ENCODE data around the gene MTX1. TPM values are rescaled to one million over a fixed set of nuclear protein-coding genes. Genes with fewer than 3 reads are reported as not detected.

MTX1 gene
- total RNA-seq, 1 donor from 2014 or later, result 64.0 TPM

- Mint-ChIP-seq H3K36me3 (ENCODE audit: low read depth) (peaks cover 48% of the 10 kb centered on the region), H3K27me3 (ENCODE audit: low read depth) (no peaks in the 10 kb centered on the region), H3K9me3 (no peaks in the 10 kb centered on the region), H3K27ac (peak overlapping the region; percentile 62), H3K4me1 (ENCODE audit: low read depth) (peaks cover 27% of the 10 kb centered on the region), H3K4me3 (ENCODE audit: low read depth) (peak overlapping the region; percentile 76)
- intact Hi-C loops (cut with micrococcal nuclease), result no loop called here
- DNase-seq (ENCODE audit: low spot score), result no peak
Measured at GRCh38 chr1:155256058-155256852, 47.8 kb downstream of the MTX1 start.

DNA sequence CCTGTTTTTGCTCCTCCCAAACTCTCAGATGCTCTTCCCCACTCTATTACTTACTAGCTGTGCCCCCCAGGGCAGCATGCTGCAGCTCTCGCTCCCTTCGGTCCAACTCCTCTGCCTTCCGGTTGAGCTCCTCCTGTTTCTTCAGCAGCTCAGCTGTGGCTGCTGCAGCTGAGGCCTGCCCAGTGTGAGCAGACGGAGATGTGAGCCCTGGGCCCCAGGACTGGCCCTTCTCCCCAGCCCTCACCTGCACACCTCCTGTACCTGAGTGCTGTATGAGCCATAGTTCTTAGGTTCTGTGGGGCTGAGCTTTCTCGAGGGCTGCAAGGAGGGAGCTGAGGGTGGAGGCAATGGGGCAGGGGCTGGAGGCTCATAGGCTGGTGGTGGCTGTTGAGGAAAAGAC, 51.8 kb downstream of the MTX1 start:
- intact Hi-C loops (cut with micrococcal nuclease), result loop anchor here (5.0 kb wide), 2 partner anchors 47 to 1242 kb away; partner anchors contain the start of genes FDPS and MEF2D
- Mint-ChIP-seq H3K27ac (no peak overlapping the region), H3K9me3 (no peaks in the 10 kb centered on the region), H3K27me3 (ENCODE audit: low read depth) (no peaks in the 10 kb centered on the region), H3K36me3 (ENCODE audit: low read depth) (peaks cover 88% of the 10 kb centered on the region), H3K4me1 (ENCODE audit: low read depth) (peaks cover 25% of the 10 kb centered on the region), H3K4me3 (ENCODE audit: low read depth) (no peak overlapping the region)
- DNase-seq (ENCODE audit: low spot score), result no peak

DNA sequence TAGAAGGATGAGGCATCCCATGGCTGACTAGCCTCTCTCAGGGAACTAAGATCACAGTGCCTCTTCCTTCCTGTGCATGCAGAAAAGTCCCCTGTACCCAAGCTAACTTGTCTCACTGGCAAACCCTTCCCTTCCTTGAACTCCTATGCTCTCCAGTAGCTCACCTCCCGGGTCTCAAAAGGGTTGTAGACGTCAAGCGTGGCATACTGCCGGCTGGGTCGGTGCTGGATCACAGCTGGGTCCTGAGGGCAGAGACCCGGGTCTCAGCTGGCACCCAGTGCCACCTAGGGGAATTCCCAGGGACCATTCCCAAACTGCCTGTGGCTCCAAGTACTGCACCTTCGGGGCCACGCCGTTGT, 53.0 kb downstream of the MTX1 start:
- no peaks in the 10 kb centered on the region for H3K27me3 Mint-ChIP-seq (ENCODE audit: low read depth)
- H3K27ac Mint-ChIP-seq, result peak overlapping the region; percentile 90
- no peak for DNase-seq (ENCODE audit: low spot score)
- H3K4me1 Mint-ChIP-seq (ENCODE audit: low read depth), result peaks cover 21% of the 10 kb centered on the region
- no peaks in the 10 kb centered on the region for H3K9me3 Mint-ChIP-seq
- H3K36me3 Mint-ChIP-seq (ENCODE audit: low read depth), result peaks cover 87% of the 10 kb centered on the region
- intact Hi-C loops (cut with micrococcal nuclease), result loop anchor here (5.0 kb wide), 2 partner anchors 46 to 1241 kb away; partner anchors contain the start of genes FDPS and MEF2D
- peak overlapping the region; percentile 98 for H3K4me3 Mint-ChIP-seq (ENCODE audit: low read depth)

DNA sequence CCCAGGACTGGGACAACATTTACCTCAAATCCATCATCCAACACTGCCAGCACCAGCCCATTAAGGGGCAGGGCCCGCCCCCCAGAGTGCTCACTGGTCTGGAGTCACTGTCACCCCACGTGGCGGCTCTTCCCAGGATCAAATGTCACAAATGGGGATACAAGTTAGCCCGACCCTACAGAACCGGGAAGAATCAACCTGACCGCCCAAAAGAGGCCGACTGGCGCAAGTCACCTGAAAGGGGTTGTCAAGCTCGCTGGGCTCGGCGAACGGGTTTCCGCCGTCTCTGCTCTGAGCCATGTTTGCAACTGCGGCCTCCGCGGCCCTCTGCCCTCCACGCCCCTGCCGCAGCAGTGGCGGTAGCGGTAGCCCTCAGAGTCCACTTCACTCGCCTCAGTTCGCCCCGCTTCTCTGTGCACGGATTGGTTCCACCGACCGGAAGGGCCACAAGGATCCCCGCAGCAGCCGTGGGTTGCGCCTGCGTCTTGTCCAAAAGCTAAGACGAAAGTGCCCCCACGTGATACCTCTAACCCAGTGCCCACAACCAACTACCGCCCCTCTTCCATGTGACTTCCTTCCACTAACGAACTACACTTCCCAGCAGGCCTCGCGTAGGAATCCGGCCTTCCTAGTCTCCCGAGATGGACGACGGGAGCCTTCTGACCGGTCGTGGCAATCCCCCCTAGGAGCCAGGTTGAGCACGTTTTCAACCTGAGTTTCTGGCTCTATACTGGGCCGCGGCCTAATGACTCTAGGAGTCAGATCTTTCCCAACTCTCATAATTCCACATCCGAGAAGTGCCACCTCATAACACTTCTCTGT, 53.6 kb downstream of the MTX1 start, which contains the start of gene SCAMP3:
SCAMP3 (minus strand) TSS at position 509 of the 822 bp plus-strand sequence; CDS start at position 300, 209 bp downstream.
- Mint-ChIP-seq H3K27me3 (ENCODE audit: low read depth) (no peaks in the 10 kb centered on the region), H3K36me3 (ENCODE audit: low read depth) (peaks cover 87% of the 10 kb centered on the region), H3K27ac (peak within 1 kb of the TSS; percentile 90), H3K4me3 (ENCODE audit: low read depth) (peak within 1 kb of the TSS; percentile 98), H3K9me3 (no peaks in the 10 kb centered on the region), H3K4me1 (ENCODE audit: low read depth) (peaks cover 21% of the 10 kb centered on the region)
- DNase-seq (ENCODE audit: low spot score), result peak; percentile 85
- intact Hi-C loops (cut with micrococcal nuclease), result loop anchor here (1.0 to 5.0 kb wide), 3 partner anchors 11 to 1240 kb away; partner anchors contain the start of genes CLK2, FDPS and MEF2D

DNA sequence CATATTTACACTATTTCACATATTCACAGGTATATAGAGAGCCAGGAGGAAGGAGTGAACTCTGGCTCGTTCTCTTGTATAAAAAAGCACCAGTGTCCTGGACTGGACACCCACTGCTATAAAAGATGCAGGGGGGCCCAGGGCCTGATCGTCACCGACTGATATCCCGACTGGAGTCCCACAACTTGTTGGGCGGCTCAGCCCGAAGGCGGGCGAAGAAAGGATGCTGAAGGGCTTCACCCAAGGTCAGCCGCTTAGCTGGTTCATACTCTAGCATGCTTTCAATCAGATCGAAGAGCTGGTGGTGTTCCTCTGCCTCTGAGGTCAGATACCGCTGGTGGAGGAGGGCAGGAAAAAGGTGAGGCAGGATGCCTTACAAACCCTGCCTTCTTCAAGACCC, 54.6 kb downstream of the MTX1 start:
- intact Hi-C loops (cut with micrococcal nuclease), result loop anchor here (5.0 kb wide), 2 partner anchors 44 to 1239 kb away; partner anchors contain the start of genes FDPS and MEF2D
- peaks cover 91% of the 10 kb centered on the region for H3K36me3 Mint-ChIP-seq (ENCODE audit: low read depth)
- peaks cover 23% of the 10 kb centered on the region for H3K4me1 Mint-ChIP-seq (ENCODE audit: low read depth)
- peak overlapping the region; percentile 98 for H3K4me3 Mint-ChIP-seq (ENCODE audit: low read depth)
- H3K27me3 Mint-ChIP-seq (ENCODE audit: low read depth), result no peaks in the 10 kb centered on the region
- H3K9me3 Mint-ChIP-seq, result no peaks in the 10 kb centered on the region
- DNase-seq (ENCODE audit: low spot score), result no peak
- H3K27ac Mint-ChIP-seq, result peak overlapping the region; percentile 19

Other genes starting within 250 kb of the MTX1 start
- gene PYGO2, start 246.9 kb upstream of the MTX1 start, total RNA-seq, result 30.4 and 30.6 TPM in 2 replicates
- 55.4 and 56.1 TPM in 2 replicates for gene SHC1, start 237.9 kb upstream of the MTX1 start, total RNA-seq
- 169 and 178 TPM in 2 replicates for gene CKS1B, start 234.0 kb upstream of the MTX1 start, total RNA-seq
- gene FLAD1, start 225.4 kb upstream of the MTX1 start, total RNA-seq, result 54.9 and 60.2 TPM in 2 replicates
- gene LENEP, start 215.1 kb upstream of the MTX1 start, total RNA-seq, result 0.48 and 2.0 TPM in 2 replicates
- 147 and 154 TPM in 2 replicates for gene ZBTB7B, start 205.9 kb upstream of the MTX1 start, total RNA-seq
- gene DCST2, start 174.9 kb upstream of the MTX1 start, total RNA-seq, result 0.21 and 0.80 TPM in 2 replicates
- 0.11 TPM in 1 of 2 replicates, not detected in the other for gene DCST1, start 174.9 kb upstream of the MTX1 start, total RNA-seq
- gene ADAM15, start 157.4 kb upstream of the MTX1 start, total RNA-seq, result 72.0 and 74.8 TPM in 2 replicates
- 9.2 and 10.5 TPM in 2 replicates for gene EFNA4, start 145.0 kb upstream of the MTX1 start, total RNA-seq
- gene EFNA3, start 129.9 kb upstream of the MTX1 start, total RNA-seq, result 6.0 and 7.1 TPM in 2 replicates
- 0.18 and 0.39 TPM in 2 replicates for gene EFNA1, start 80.8 kb upstream of the MTX1 start, total RNA-seq
- 56.9 and 58.0 TPM in 2 replicates for gene SLC50A1, start 72.8 kb upstream of the MTX1 start, total RNA-seq
- 49.0 and 51.0 TPM in 2 replicates for gene DPM3, start 68.2 kb upstream of the MTX1 start, total RNA-seq
- gene KRTCAP2, start 35.4 kb upstream of the MTX1 start, total RNA-seq, result 237 and 247 TPM in 2 replicates
- gene TRIM46, start 34.8 kb upstream of the MTX1 start, total RNA-seq, result 10.7 and 11.5 TPM in 2 replicates
- gene THBS3, start 798 bp upstream of the MTX1 start, total RNA-seq, result 10.4 and 13.1 TPM in 2 replicates
- 42.5 and 45.5 TPM in 2 replicates for gene ENTREP3, start 46.8 kb downstream of the MTX1 start, total RNA-seq
- gene SCAMP3, start 53.7 kb downstream of the MTX1 start, total RNA-seq, result 113 and 123 TPM in 2 replicates
- 95.7 and 96.8 TPM in 2 replicates for gene CLK2, start 64.8 kb downstream of the MTX1 start, total RNA-seq
- gene HCN3, start 68.8 kb downstream of the MTX1 start, total RNA-seq, result 4.8 and 5.4 TPM in 2 replicates
- gene PKLR, start 92.7 kb downstream of the MTX1 start, total RNA-seq, result not detected in 2 replicates
- gene FDPS, start 100.2 kb downstream of the MTX1 start, total RNA-seq, result 342 and 361 TPM in 2 replicates
- 31.4 and 34.5 TPM in 2 replicates for gene RUSC1, start 112.2 kb downstream of the MTX1 start, total RNA-seq

All from activated T-helper 2 cell treated with anti-CD3 and anti-CD28 coated beads, Interferon-gamma antibody, Interleukin-2, Interleukin-4, amounts not matched to agents 10 μg/mL and 5 μg/mL and 100 μg/mL, durations not matched to agents 14 hours and 24 hours and 36 hours (primary cell).